HG02884 (cell line): Measurements from ENCODE around the gene HOXA5.

ENCODE experiments used
- ATAC-seq: cut with Tn5 transposase; IDR thresholded peaks from one replicate; pipeline ENCODE4 v1.9.1; 2021; ENCODE audit warnings: mild to moderate bottlenecking, moderate library complexity; ENCODE audit not compliant: unreplicated experiment

The HOXA5 gene

GRCh38 chr7:27182861-27183681 lies 39.6 kb upstream of the HOXA5 start:
- no peak for ATAC-seq

- no peak for ATAC-seq
These were observed 38.9 kb upstream of the HOXA5 start for GRCh38 chr7:27182285-27182841.

GRCh38 chr7:27181795-27182275 lies 38.4 kb upstream of the HOXA5 start:
- no peak for ATAC-seq

GRCh38 chr7:27180431-27181420 lies 37.2 kb upstream of the HOXA5 start:
- ATAC-seq = no peak

- no peak for ATAC-seq
These were observed 36.3 kb upstream of the HOXA5 start for GRCh38 chr7:27179503-27180430.

- no peak for ATAC-seq
These were observed 35.5 kb upstream of the HOXA5 start for GRCh38 chr7:27179030-27179429.

GRCh38 chr7:27178366-27178765 lies 34.9 kb upstream of the HOXA5 start:
- no peak for ATAC-seq

GRCh38 chr7:27177795-27178320 lies 34.4 kb upstream of the HOXA5 start:
- no peak for ATAC-seq

- ATAC-seq = no peak
These were observed 33.7 kb upstream of the HOXA5 start for GRCh38 chr7:27176962-27177794.

- ATAC-seq = no peak
These were observed 33.0 kb upstream of the HOXA5 start for GRCh38 chr7:27176524-27176845.

GRCh38 chr7:27175626-27176523 lies 32.4 kb upstream of the HOXA5 start:
- ATAC-seq = no peak

- no peak for ATAC-seq
These were observed 31.6 kb upstream of the HOXA5 start for GRCh38 chr7:27174874-27175625.

- ATAC-seq = no peak
These were observed 30.7 kb upstream of the HOXA5 start, which contains the start of gene HOXA10 for GRCh38 chr7:27173956-27174873. HOXA10 (minus strand) TSS chr7:27174320; CDS start chr7:27174306, 14 bp downstream.

GRCh38 chr7:27173511-27173955 lies 30.1 kb upstream of the HOXA5 start:
- ATAC-seq = no peak

- no peak for ATAC-seq
These were observed 29.5 kb upstream of the HOXA5 start for GRCh38 chr7:27172823-27173510.
